Measurements from ENCODE around the gene CMKLR1.

CMKLR1 gene

DNA sequence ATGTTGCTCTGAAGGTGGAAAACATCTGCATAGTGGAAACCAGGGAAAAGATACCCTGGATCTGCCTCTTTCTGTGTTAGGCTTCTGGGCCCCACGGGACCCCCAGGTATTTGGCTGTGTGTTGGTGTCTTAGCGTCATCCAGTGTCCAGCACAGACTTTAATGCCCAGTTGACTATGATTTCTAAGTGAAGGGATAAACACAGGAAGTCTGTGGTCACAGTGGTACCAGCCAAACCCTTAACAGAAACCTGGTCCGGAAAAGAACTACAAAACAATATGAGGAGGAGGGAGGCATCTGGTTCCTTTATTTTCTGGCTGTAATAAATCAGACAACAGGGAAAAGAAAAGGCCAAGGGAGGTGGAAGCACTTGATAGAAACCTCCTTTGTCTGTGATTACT, 56.4 kb downstream of the CMKLR1 start:
- no peak overlapping the region for H3K9ac ChIP-seq (ENCODE audit: insufficient read length)
- no peaks in the 10 kb centered on the region for H3K36me3 ChIP-seq (ENCODE audit: insufficient read depth, low read length)
- no peak overlapping the region for H3K27ac ChIP-seq
- no peak overlapping the region for H3K4me3 ChIP-seq
- DNase-seq (ENCODE audit: low read depth, low spot score) = no peak
- TF ChIP-seq POLR2AphosphoS5 (IDR thresholded peaks at IDR 0.05; ENCODE audit: borderline replicate concordance, low read depth, low read length) = no peak
- TF ChIP-seq EZH2 (IDR thresholded peaks at IDR 0.05) = no peak
- TF ChIP-seq FOXP2 (optimal IDR thresholded peaks at IDR 0.05; ENCODE audit: control extremely low read depth, extremely low read length, insufficient read depth) = no peak
- no peaks in the 10 kb centered on the region for H3K9me3 ChIP-seq (ENCODE audit: low read depth, low read length)

- no peaks in the 10 kb centered on the region for H3K9me3 ChIP-seq (ENCODE audit: low read depth, low read length)
- no peak for TF ChIP-seq FOXP2 (optimal IDR thresholded peaks at IDR 0.05; ENCODE audit: control extremely low read depth, extremely low read length, insufficient read depth)
- no peak for TF ChIP-seq POLR2AphosphoS5 (IDR thresholded peaks at IDR 0.05; ENCODE audit: borderline replicate concordance, low read depth, low read length)
- TF ChIP-seq EZH2 (IDR thresholded peaks at IDR 0.05) = no peak
- no peak overlapping the region for H3K9ac ChIP-seq (ENCODE audit: insufficient read length)
- H3K36me3 ChIP-seq (ENCODE audit: insufficient read depth, low read length) = no peaks in the 10 kb centered on the region
- no peak for DNase-seq (ENCODE audit: low read depth, low spot score)
- no peak overlapping the region for H3K4me3 ChIP-seq
- no peak overlapping the region for H3K27ac ChIP-seq
Measured at GRCh38 chr12:108282160-108282559, 57.0 kb downstream of the CMKLR1 start.

GRCh38 chr12:108277613-108278012, 61.5 kb downstream of the CMKLR1 start:
- no peak overlapping the region for H3K4me3 ChIP-seq
- no peak overlapping the region for H3K9ac ChIP-seq (ENCODE audit: insufficient read length)
- TF ChIP-seq FOXP2 (optimal IDR thresholded peaks at IDR 0.05; ENCODE audit: control extremely low read depth, extremely low read length, insufficient read depth) (no peak), POLR2AphosphoS5 (IDR thresholded peaks at IDR 0.05; ENCODE audit: borderline replicate concordance, low read depth, low read length) (no peak), EZH2 (IDR thresholded peaks at IDR 0.05) (no peak)
- DNase-seq (ENCODE audit: low read depth, low spot score) = no peak
- H3K27ac ChIP-seq = no peak overlapping the region
- H3K9me3 ChIP-seq (ENCODE audit: low read depth, low read length) = no peaks in the 10 kb centered on the region
- H3K36me3 ChIP-seq (ENCODE audit: insufficient read depth, low read length) = no peaks in the 10 kb centered on the region

- H3K36me3 ChIP-seq (ENCODE audit: insufficient read depth, low read length) = no peaks in the 10 kb centered on the region
- no peak overlapping the region for H3K27ac ChIP-seq
- no peak overlapping the region for H3K9ac ChIP-seq (ENCODE audit: insufficient read length)
- H3K9me3 ChIP-seq (ENCODE audit: low read depth, low read length) = no peaks in the 10 kb centered on the region
- no peak for DNase-seq (ENCODE audit: low read depth, low spot score)
- TF ChIP-seq EZH2 (IDR thresholded peaks at IDR 0.05) = no peak
- TF ChIP-seq POLR2AphosphoS5 (IDR thresholded peaks at IDR 0.05; ENCODE audit: borderline replicate concordance, low read depth, low read length) = no peak
- no peak for TF ChIP-seq FOXP2 (optimal IDR thresholded peaks at IDR 0.05; ENCODE audit: control extremely low read depth, extremely low read length, insufficient read depth)
- H3K4me3 ChIP-seq = no peak overlapping the region
Measured at GRCh38 chr12:108273217-108273616, 65.9 kb downstream of the CMKLR1 start.

GRCh38 chr12:108271951-108272872, 66.9 kb downstream of the CMKLR1 start:
- Histone ChIP-seq H3K9me3 (ENCODE audit: low read depth, low read length) (no peaks in the 10 kb centered on the region), H3K36me3 (ENCODE audit: insufficient read depth, low read length) (no peaks in the 10 kb centered on the region), H3K9ac (ENCODE audit: insufficient read length) (no peak overlapping the region), H3K27ac (no peak overlapping the region), H3K4me3 (no peak overlapping the region)
- TF ChIP-seq POLR2AphosphoS5 (IDR thresholded peaks at IDR 0.05; ENCODE audit: borderline replicate concordance, low read depth, low read length) (no peak), EZH2 (IDR thresholded peaks at IDR 0.05) (no peak), FOXP2 (optimal IDR thresholded peaks at IDR 0.05; ENCODE audit: control extremely low read depth, extremely low read length, insufficient read depth) (no peak)
- DNase-seq (ENCODE audit: low read depth, low spot score) = no peak

DNA sequence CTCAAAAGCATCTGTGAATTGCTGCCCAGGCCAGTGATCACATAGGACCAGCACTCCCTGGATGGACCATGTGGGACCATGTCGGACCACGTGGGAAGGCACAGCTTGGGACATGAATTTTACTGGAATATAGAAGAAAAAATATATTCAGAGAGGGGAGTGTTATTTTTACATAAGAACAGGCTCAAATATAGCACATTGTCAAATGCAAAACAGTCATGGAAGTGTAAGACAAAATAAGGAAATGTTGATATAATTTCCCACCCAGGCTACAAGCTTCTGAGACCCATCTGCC, 68.3 kb downstream of the CMKLR1 start:
- no peak overlapping the region for H3K4me3 ChIP-seq
- H3K9ac ChIP-seq (ENCODE audit: insufficient read length) = no peak overlapping the region
- H3K27ac ChIP-seq = no peak overlapping the region
- no peak for DNase-seq (ENCODE audit: low read depth, low spot score)
- TF ChIP-seq POLR2AphosphoS5 (IDR thresholded peaks at IDR 0.05; ENCODE audit: borderline replicate concordance, low read depth, low read length) (no peak), FOXP2 (optimal IDR thresholded peaks at IDR 0.05; ENCODE audit: control extremely low read depth, extremely low read length, insufficient read depth) (no peak), EZH2 (IDR thresholded peaks at IDR 0.05) (no peak)
- H3K9me3 ChIP-seq (ENCODE audit: low read depth, low read length) = no peaks in the 10 kb centered on the region
- H3K36me3 ChIP-seq (ENCODE audit: insufficient read depth, low read length) = no peaks in the 10 kb centered on the region

GRCh38 chr12:108270035-108270848, 68.9 kb downstream of the CMKLR1 start:
- Histone ChIP-seq H3K27ac (no peak overlapping the region), H3K9ac (ENCODE audit: insufficient read length) (no peak overlapping the region), H3K4me3 (no peak overlapping the region), H3K36me3 (ENCODE audit: insufficient read depth, low read length) (no peaks in the 10 kb centered on the region), H3K9me3 (ENCODE audit: low read depth, low read length) (no peaks in the 10 kb centered on the region)
- TF ChIP-seq EZH2 (IDR thresholded peaks at IDR 0.05) (no peak), POLR2AphosphoS5 (IDR thresholded peaks at IDR 0.05; ENCODE audit: borderline replicate concordance, low read depth, low read length) (no peak), FOXP2 (optimal IDR thresholded peaks at IDR 0.05; ENCODE audit: control extremely low read depth, extremely low read length, insufficient read depth) (no peak)
- DNase-seq (ENCODE audit: low read depth, low spot score) = no peak

GRCh38 chr12:108269224-108269623, 69.9 kb downstream of the CMKLR1 start:
- no peaks in the 10 kb centered on the region for H3K36me3 ChIP-seq (ENCODE audit: insufficient read depth, low read length)
- no peak for DNase-seq (ENCODE audit: low read depth, low spot score)
- no peak overlapping the region for H3K4me3 ChIP-seq
- no peaks in the 10 kb centered on the region for H3K9me3 ChIP-seq (ENCODE audit: low read depth, low read length)
- H3K9ac ChIP-seq (ENCODE audit: insufficient read length) = no peak overlapping the region
- H3K27ac ChIP-seq = no peak overlapping the region
- TF ChIP-seq EZH2 (IDR thresholded peaks at IDR 0.05) = no peak
- no peak for TF ChIP-seq POLR2AphosphoS5 (IDR thresholded peaks at IDR 0.05; ENCODE audit: borderline replicate concordance, low read depth, low read length)
- no peak for TF ChIP-seq FOXP2 (optimal IDR thresholded peaks at IDR 0.05; ENCODE audit: control extremely low read depth, extremely low read length, insufficient read depth)

All from SK-N-MC (cell line).